Cardiac septum (tissue), 1 donor: Measurements from ENCODE around the gene MICAL3. TPM values are rescaled to one million over a fixed set of nuclear protein-coding genes. Genes with fewer than 3 reads are reported as not detected.

Experiments
- DNase-seq: peaks from one replicate; pipeline ENCODE4 v3.0.0-alpha.2; 2020; ENCODE audit warnings: low spot score
- intact Hi-C: fragments of 100-400 bp; cut with DNase I; formaldehyde crosslinking; loops from one replicate; pipeline ENCODE4 v1.14.0; 2022
- total RNA-seq: library from RNA; stranded (reverse); fragmentation: NEBNext Ultra II Directional; extraction: Animal tissue kit (Norgen Biotek cat#: 25700); gene quantifications from one replicate; pipeline ENCODE4 v1.2.1, GENCODE V29; 2021
- donor health status: DM: no; HTN: no; CAD: no.

MICAL3 gene
- total RNA-seq, 1 donor from 2014 or later, result 126 TPM

DNA sequence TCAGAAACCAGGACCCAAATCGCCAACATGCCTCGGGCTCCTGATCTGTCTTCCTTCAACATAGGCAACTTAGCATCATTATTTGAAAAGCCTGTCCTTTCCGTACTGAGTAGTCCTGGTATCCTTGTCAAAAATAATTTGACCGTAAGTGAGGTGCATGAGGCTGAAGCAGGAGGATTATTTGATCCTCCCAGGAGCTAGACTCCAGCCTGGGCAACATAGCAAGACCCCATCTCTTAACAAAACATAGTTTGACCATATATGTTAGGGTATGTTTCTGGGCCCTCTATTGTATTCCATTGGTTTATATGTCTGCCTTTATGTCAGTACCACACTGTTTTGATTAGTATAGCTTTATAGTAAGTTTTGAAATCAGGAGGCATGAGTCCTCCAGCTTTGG, 112.5 kb downstream of the MICAL3 start:
- DNase-seq, result no peak
- intact Hi-C loops, result loop anchor here (2.0 kb wide), 1 partner anchor 111 kb away; no protein-coding TSS in a partner anchor

DNA sequence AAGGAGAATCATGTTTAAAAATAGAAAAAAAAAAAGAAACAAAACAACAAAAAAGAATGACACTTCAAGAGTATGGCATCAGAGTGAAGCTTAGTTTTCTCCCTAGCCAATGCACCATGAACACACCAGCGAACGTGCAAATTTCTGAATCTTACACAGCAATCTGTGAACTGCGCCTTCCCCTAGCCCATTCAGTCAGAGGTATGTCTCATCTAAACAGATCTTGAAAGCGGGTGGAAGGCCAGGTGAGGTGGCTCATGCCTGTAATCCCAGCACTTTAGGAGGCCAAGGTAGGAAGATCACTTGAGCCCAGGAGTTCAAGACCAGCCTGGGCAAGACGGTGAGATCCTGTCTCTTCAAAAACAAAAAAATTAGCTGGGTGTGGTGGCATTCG, 113.1 kb downstream of the MICAL3 start:
- intact Hi-C loops, result no loop called here
- DNase-seq, result peak; percentile 49

DNA sequence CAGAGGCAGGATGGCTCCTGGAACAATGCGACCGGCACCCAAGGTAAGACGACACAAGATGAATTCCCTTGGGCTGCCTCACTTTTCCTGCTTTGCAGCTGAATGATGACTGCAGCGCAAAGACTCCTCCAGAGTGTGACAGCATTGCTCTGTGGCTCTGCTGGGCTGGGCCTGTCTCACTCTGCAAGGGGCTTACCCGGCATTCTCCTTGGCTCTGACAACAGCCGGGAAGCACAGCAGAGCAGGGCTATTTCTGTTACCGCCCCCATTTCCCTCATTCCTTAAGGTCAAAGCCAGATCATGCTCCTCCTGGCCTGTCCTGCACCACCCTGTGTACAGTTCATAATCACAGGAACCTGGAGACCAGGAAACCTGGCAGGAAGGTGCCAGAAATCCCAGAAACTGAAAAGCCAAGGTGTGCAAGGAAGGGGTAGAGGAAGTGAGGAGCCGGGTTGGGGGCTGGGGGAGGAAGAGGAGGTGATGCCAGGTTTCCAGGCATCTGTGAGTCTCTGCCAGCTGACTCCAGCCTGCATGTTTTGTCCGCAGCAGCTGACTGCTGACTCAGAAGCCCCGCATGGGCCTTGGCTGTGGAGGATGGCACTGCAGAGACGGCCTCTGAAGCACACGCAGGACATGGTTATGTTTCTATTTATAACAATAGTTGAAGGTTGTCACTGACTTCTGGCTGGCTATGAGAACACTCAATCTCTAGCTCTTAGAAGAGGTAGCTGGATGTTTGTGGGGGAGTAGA, 113.6 kb downstream of the MICAL3 start:
- DNase-seq, result peak; percentile 86
- intact Hi-C loops, result no loop called here

DNA sequence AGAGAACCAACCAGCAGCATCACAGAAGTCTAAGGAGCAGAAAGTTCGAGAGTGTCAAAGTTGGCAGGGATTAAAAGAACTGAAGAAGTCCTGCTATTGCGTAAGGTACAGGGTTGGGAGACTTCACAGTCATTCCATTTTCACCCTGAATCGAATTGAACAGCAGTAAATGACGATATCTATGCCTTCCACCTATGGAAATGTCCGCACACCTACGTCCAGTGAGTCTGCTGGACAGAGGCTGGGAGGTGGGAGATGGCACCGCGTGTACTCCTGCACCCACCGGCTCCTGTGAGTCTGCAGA, 116.7 kb downstream of the MICAL3 start:
- intact Hi-C loops, result loop anchor here (5.0 kb wide), 2 partner anchors 35 to 165 kb away; no protein-coding TSS in a partner anchor
- DNase-seq, result no peak

DNA sequence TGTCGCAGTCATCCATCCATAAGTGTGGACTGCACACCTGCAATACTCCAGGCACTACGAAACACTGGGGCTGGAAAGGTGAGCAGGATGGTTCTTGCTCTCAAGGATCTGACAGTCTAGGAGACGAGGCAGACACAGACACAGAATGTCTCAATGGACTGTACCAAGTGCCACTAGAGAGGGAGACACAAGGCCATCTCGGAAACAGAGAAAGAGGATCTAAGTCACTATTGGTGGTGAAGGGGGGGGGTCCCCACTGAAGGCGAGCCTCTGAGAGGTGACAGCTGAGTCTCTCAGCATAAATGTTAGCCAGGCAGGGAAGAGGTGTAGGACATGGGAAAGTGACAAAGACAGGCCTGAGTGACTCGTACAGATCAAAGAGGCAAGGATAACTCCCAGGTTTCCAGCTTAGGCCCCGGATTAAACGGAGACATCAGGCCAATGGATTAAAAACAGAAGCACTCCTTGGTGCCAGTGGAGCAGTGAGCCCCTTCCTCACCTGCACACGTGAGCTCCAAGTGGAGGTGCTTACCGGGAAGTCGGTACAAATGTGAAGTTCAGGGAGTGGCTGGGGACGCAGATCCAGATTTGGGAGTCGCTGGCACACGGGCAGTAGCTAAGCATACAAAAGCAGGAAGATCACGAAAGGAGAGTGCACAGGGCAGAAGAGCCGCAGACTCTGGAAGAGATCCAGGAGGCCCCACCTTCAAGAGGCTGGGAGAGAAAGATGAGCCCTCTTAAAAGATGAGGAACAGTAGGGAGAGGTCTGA, 117.2 kb downstream of the MICAL3 start:
- DNase-seq, result no peak
- intact Hi-C loops, result loop anchor here (5.0 kb wide), 2 partner anchors 35 to 165 kb away; no protein-coding TSS in a partner anchor

DNA sequence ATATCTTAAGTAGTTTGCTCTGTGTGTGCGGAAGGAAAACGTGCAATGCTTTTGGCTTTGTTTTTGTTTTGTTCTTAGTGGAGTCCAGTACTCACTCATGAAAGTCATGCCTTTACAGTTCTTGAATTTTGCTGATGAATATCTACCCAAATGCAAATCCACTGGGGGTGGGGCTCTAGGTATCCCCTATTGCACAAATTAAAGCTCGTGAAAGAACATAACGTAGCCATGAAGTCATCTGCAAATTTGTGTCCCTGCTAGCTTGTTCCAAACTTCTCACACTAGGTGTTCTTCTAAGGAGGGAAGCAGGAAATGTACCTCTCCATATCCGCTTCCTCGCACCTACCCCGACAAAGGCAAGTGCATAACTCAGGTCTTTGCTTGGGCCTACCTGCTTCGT, 118.9 kb downstream of the MICAL3 start:
- intact Hi-C loops, result loop anchor here (5.0 kb wide), 2 partner anchors 37 to 167 kb away; no protein-coding TSS in a partner anchor
- DNase-seq, result no peak

DNA sequence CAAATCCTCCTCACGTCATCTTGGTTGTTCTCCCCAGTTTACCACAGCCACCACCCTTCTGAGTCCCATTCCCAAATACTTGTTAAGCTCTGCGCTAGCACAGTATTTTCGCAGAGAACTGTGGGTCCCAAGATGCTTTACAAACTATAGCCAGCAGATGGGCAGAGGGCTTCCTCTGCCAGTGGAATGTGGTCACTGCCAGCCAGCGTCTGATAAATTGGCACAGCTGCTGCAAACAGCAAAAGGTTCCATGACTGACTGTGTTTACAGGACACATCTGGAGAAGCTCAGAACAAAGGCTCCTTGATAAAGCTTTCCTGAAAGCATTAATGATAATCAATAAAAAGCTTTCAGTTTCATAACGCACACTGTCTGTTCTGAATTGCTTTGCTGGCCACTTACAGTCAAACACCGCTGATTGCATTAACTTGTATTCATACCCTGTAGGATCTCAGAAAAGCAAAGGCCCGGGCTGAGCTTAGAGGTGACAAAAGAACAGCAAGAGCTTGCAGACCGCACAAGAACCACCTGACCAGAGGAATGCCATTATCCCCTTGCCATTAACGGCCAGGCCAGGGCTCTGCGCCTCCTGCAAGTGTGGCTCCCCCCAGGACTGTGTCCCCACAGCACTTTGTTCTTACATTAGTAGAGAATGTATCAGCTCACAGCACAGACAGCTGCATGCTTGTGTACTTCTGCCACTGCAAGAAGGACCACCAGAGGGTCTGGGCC, 120.6 kb downstream of the MICAL3 start:
- DNase-seq, result no peak
- intact Hi-C loops, result no loop called here

DNA sequence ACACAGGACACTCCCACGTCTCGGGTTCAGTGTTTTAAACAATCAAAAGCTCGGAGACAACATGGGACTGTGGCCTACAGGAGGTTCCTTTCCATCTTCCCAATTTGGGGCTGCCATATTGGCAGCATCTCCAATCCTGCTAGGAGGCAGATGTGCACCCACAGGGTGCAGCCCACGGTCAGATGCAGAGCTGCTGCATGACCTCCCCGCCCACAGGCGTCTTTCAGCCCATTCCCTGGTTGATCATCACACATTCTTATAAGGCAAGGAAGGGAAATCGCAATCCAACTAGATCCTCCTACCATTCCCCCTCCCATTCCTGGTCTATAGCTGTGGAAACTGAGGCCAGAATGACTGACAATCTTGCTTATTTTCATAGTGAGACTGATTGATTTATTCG, 121.4 kb downstream of the MICAL3 start:
- intact Hi-C loops, result no loop called here
- DNase-seq, result no peak

DNA sequence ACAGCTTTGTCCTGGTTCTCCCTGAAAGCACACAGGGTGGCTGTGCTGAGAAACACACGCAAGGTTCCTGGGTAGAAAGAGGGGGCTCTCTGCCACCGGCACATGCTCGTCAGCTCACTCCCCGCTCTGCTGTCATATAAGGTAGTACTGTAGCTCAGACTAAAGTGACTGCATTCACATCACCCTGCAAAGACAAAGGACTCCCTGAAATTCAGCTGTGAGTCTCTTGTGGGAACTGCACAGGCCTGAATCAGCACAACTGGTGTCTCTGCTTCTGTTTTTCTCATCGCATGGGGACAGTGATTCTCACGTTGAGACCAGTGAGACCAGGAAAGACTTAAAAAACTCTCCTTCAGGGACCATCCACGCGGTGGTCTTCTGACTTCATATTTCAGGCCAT, 126.0 kb downstream of the MICAL3 start:
- DNase-seq, result no peak
- intact Hi-C loops, result no loop called here

DNA sequence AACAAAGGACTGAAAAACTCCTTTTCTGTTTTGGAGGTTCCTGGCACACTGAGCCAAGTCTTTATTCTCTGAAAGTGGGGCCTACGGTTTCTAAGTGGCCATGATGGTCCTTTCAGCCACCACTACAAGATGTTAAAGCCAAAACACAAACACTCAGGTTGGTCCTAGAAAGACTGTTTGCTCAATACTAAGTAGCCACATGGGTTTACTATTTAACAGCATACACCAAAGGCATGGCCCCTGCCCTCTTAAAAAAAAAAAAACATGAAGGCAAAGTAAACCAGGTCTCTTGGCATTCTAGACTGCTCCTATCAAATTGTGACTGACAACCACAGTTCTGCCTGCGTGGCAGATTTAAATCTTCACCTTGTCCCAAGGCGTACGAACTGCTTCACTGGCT, 126.5 kb downstream of the MICAL3 start:
- DNase-seq, result no peak
- intact Hi-C loops, result no loop called here

DNA sequence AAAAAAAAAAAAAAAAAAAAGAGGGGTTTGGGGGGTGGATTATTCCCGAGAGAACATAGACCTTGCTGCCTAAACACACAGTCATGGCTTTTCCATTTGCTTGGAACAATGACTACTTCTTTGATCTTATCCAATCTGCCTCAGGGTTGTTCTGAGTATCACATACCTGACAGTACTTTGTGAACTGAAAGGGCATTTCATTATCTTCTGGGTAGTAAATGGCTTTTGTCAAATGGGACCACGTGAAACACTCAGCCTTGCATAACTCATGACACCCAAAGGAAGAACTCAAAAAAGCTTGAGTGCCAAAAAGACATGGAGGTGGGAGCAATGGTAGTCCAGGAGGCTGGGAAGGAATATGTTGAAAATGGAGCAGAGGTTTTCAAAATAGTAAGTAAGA, 126.9 kb downstream of the MICAL3 start:
- DNase-seq, result no peak
- intact Hi-C loops, result no loop called here

DNA sequence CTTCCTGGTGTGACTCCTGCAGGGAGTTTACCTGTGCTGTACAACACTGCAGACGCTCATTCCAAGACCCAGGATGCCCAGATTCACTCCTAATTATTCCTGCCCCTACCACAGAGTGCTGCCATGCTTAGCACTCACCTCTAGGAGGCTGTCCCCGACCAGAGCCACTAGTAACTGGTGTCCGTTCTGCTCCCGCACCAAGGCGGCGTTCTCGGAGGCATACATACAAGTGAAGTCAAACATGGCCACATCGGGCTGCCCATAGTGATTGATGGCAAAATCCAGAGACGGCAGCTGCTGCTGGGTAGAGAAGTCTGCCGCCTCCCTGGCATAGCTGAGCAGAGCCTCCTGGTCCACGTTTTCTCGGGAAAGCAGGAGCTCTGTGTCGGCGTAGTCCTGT, 127.8 kb downstream of the MICAL3 start:
- intact Hi-C loops, result no loop called here
- DNase-seq, result no peak

DNA sequence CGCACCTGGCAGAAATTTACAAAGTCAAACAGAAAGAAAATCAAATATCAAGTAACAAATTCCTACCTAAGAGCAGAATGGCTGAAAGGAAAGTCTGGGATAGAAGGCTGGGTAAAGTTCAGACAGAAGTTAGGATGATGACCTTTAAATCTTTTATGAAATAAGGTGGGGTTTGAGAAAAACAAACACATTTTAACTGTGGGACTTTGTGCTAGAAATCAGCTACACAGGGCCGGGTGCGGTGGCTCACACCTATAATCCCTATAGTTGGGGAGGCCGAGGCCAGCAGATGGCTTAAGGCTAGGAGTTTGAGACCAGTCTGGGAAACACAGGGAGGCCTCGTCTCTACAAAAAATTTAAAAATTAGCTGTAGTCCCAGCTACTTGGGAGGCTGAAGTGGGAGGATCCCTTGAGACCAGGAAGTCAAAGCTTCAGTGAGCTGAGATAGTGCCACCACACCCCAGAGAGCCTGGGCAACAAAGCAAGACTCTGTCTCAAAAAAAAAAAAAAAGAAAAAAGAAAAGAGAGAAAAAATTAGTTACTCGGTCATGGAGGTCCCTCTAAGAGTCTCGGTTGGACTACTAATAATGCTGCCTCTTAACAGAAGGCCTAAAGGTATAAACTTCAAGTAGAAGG, 130.3 kb downstream of the MICAL3 start:
- intact Hi-C loops, result loop anchor here (5.0 kb wide), 1 partner anchor 183 kb away; the partner anchor contains the start of gene PEX26
- DNase-seq, result no peak

DNA sequence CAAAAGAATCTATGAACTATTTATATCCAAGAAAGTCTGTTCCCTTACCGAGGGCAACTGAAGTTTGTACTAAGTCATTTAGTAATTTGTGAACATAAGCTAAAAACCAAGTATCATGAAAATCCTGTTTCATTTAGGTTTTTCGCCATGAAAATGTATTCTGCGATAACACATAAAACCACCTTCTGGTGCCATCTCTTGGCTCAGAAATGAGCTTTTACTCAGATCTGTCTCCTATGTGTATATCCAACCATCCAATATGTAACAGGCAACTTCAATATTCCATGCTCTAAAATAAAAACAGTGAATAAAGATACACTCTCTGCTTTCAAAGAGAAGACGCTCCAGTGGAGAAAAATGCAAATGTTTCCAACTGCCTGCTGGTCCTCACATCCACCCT, 132.0 kb downstream of the MICAL3 start:
- intact Hi-C loops, result loop anchor here (5.0 kb wide), 1 partner anchor 185 kb away; the partner anchor contains the start of gene PEX26
- no peak for DNase-seq

DNA sequence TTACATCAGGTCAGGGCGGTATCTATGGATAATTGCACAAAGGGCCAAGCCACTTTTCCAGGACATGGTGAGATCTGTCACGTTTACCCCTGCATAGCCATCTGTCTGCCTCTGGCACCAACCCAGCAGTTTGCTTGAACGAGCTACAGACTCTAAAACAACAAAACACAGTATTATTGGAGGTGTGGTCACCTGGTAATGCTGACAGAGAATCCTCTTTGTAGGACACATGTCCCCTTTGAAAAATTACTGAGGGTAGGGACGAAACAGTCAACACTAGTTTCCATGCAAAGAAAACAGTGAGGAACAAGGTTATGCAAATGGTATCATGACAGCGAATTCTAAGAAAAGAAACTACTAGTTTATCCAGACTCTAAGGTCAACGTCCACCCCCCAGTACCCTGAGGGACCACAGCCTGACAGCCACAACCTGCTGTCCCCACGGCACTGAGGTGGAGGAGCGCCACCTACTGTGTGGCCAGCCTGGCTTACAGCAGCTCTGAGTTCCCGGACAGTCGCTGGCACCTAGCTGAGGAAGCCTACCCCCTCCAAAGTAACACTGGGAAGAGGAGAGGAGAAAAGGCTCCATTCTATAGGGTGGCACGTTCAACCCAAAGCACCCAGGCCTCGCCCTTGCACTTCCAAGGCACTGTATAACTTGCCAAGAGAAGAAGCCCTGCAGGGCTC, 132.7 kb downstream of the MICAL3 start:
- intact Hi-C loops, result loop anchor here (2.0 to 5.0 kb wide), 2 partner anchors 61 to 186 kb away; partner anchors contain the start of gene PEX26
- DNase-seq, result no peak

DNA sequence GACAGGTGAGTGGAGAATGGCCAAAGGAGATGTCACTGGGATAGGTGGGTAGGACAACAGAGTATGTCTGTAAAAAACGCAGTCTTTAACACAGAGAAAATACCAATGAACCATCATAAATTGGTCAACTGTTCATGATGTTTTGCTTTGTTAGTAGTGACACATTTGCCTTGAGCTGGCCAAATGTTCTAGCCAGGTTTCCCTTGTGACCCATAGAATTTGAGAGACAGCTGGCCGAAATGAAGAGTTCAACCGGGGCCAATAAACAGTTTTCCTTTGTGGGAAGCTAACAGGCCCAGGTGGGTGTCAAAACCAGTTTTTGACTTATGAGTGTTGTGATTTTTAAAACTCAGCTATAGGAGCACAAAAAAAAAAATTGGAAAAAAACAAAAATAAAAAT, 133.5 kb downstream of the MICAL3 start:
- intact Hi-C loops, result loop anchor here (2.0 to 5.0 kb wide), 2 partner anchors 60 to 186 kb away; partner anchors contain the start of gene PEX26
- DNase-seq, result no peak

DNA sequence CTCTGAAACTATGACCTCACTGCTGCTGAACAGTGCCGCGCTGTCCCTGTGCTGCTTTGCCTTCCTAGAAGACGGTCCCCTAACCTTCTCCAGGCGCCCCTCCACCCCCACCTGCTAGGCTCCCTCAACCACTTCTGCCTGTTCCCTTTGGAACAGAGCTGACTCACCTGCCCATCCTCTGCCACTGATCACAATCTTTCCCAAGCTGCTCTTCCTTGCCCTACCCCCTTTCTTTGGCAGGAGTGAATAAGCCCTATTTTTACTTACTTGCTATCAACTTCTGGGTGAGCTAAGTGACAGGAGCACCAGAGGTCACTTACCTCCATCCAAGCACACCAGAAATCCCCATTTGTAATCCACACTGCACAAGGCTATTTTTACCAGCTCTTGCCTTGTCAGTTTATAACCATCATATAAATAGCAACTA, 134.1 kb downstream of the MICAL3 start:
- intact Hi-C loops, result loop anchor here (2.0 to 5.0 kb wide), 2 partner anchors 59 to 187 kb away; partner anchors contain the start of gene PEX26

DNA sequence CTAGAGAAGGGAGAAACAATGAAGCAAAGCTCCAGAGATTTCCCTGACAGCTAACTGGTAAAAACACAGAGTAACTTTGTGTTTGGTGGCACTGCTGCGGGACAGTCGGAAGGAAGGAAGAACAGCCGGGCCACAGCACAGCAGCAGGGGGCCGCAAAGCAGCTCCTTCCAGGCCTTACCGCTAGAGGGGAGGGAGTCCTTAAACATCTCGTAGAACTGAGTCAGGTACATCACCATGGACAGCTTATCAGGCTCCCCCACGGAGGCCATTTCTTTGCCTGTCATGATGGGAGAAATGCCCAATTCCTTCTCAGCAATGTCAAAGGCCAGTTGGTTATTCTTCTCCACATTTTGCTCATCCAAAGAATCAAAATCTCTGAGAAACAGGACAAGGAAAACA, 135.5 kb downstream of the MICAL3 start:
- DNase-seq, result no peak
- intact Hi-C loops, result loop anchor here (5.0 kb wide), 1 partner anchor 37 kb away; no protein-coding TSS in a partner anchor

More for the DNA sequence above, 134.1 kb downstream of the MICAL3 start:
- no peak for DNase-seq

DNA sequence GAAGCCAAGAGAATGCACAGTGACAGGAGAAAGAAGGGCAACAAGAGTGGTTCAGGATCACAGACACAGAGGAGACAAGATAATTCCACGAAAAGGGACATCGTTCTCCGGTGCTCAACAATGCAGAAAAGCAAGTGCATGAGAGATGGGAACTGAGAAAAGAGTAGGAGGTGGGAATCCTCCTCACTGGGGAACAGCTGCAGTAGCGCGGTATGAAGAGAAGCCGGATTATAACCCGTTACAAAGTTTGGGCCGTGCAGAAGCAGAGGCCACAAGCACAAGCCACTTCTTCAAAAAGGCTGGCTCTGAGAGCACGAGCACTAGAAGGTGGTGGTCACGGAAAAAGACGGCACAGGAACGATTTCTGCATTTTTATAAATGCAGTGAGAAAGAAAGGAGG, 135.9 kb downstream of the MICAL3 start:
- DNase-seq, result no peak
- intact Hi-C loops, result loop anchor here (5.0 kb wide), 1 partner anchor 36 kb away; no protein-coding TSS in a partner anchor
